HG03039 (cell line): Measurements from ENCODE around the gene TCAF2.
"Not testable (repeated sequence)": the region's sequence is repeated elsewhere in the genome, so short reads cannot be mapped to it uniquely, and the experiment has no call there.

Experiments
- ATAC-seq: cut with Tn5 transposase; IDR thresholded peaks from one replicate; pipeline ENCODE4 v1.9.1; 2021; ENCODE audit warnings: mild to moderate bottlenecking, moderate library complexity; ENCODE audit not compliant: unreplicated experiment

Gene TCAF2

GRCh38 chr7:143620646-143621045 lies at the start of gene TCAF2:
TSS of gene TCAF2 (plus strand) at chr7:143620974.
- ATAC-seq = peak; percentile 89

GRCh38 chr7:143571501-143571900 lies 49.3 kb upstream of the TCAF2 start, which contains the start of gene CTAGE15:
TSS of gene CTAGE15 (plus strand) at chr7:143571801. CDS start at chr7:143571818, 17 bp downstream.
- not testable (repeated sequence) for ATAC-seq

GRCh38 chr7:143588183-143588582 lies 32.6 kb upstream of the TCAF2 start:
- ATAC-seq = not testable (repeated sequence)

GRCh38 chr7:143589897-143590296 lies 30.9 kb upstream of the TCAF2 start:
- not testable (repeated sequence) for ATAC-seq

- ATAC-seq = not testable (repeated sequence)
Observed at GRCh38 chr7:143598086-143598485, 22.7 kb upstream of the TCAF2 start.

- ATAC-seq = not testable (repeated sequence)
Observed at GRCh38 chr7:143603549-143603948, 17.2 kb upstream of the TCAF2 start.

GRCh38 chr7:143606088-143606487 lies 14.7 kb upstream of the TCAF2 start:
- ATAC-seq = not testable (repeated sequence)

- not testable (repeated sequence) for ATAC-seq
Observed at GRCh38 chr7:143615545-143615944, 5.2 kb upstream of the TCAF2 start.

GRCh38 chr7:143617204-143617603 lies 3.6 kb upstream of the TCAF2 start:
- not testable (repeated sequence) for ATAC-seq

GRCh38 chr7:143620058-143620457 lies 716 bp upstream of the TCAF2 start:
- ATAC-seq = not testable (repeated sequence)

- ATAC-seq = peak; percentile 30
Observed at GRCh38 chr7:143621175-143621574, 401 bp downstream of the TCAF2 start.

GRCh38 chr7:143622130-143622529 lies 1.4 kb downstream of the TCAF2 start:
- peak; percentile 21 for ATAC-seq

- not testable (repeated sequence) for ATAC-seq
Observed at GRCh38 chr7:143630653-143631052, 9.9 kb downstream of the TCAF2 start.

GRCh38 chr7:143632506-143632905 lies 11.7 kb downstream of the TCAF2 start:
- not testable (repeated sequence) for ATAC-seq

GRCh38 chr7:143633013-143633618 lies 12.3 kb downstream of the TCAF2 start:
- not testable (repeated sequence) for ATAC-seq

GRCh38 chr7:143635364-143636240 lies 14.8 kb downstream of the TCAF2 start:
- ATAC-seq = not testable (repeated sequence)

GRCh38 chr7:143639372-143639771 lies 18.6 kb downstream of the TCAF2 start:
- peak; percentile 71 for ATAC-seq

GRCh38 chr7:143640528-143641189 lies 19.9 kb downstream of the TCAF2 start:
- ATAC-seq = not testable (repeated sequence)

GRCh38 chr7:143646598-143646997 lies 25.8 kb downstream of the TCAF2 start:
- ATAC-seq = not testable (repeated sequence)

- ATAC-seq = not testable (repeated sequence)
Observed at GRCh38 chr7:143649902-143650301, 29.1 kb downstream of the TCAF2 start.

- ATAC-seq = not testable (repeated sequence)
Observed at GRCh38 chr7:143650447-143650846, 29.7 kb downstream of the TCAF2 start.
